SK-N-SH (cell line): Measurements from ENCODE around the gene ARL5A. TPM values are rescaled to one million over a fixed set of nuclear protein-coding genes. Genes with fewer than 3 reads are reported as not detected.

Experiments
- CTCF ChIA-PET: fragments of 300-600, 350-600 bp; formaldehyde crosslinking; extraction: SDS; loops from one replicate; lab custom pipeline; 2021; lab: Yijun Ruan, JAX
- POLR2A ChIA-PET: fragments of 350-600 bp; sonication (Branson Sonifier 250); formaldehyde crosslinking; extraction: SDS; loops from one replicate; lab custom pipeline; 2020; ENCODE audit warnings: antibody characterized with exemption, inconsistent platforms; lab: Yijun Ruan, JAX
- DNase-seq: peaks from one replicate; pipeline ENCODE4 v3.0.0; 2012
- H2AFZ ChIP-seq: fragments of 200-600 bp; sonication (generic); 2 replicates; pipeline ENCODE4 v1.8.1; 2016; ENCODE audit warnings: antibody characterized with exemption, mild to moderate bottlenecking, low read depth
- H3F3A ChIP-seq: fragments of 200-600 bp; sonication (generic); replicated peaks from 2 replicates; pipeline ENCODE3; 2016; ENCODE audit warnings: antibody characterized with exemption, mild to moderate bottlenecking; ENCODE audit not compliant: insufficient read depth
- H3K27ac ChIP-seq, 2 experiments: fragments of 200-500 bp in 1 of 2; fragments of 200-600 bp in 1 of 2; sonication (Bioruptor generic) in 1 of 2; sonication (generic), shearing (Covaris generic) in 1 of 2; 2 replicates each; pipeline versions ENCODE4 v1.5.1 to v1.6.1; 2014 to 2016; ENCODE audit warnings: low read depth in 2 of 2, inconsistent platforms in 1 of 2, low read length in 1 of 2, mild to moderate bottlenecking in 1 of 2, mixed read lengths in 1 of 2
- H3K27me3 ChIP-seq: fragments of 200-600 bp; sonication (generic), shearing (Covaris generic); 2 replicates; pipeline ENCODE4 v1.6.1; 2016; ENCODE audit warnings: mixed run types; ENCODE audit not compliant: insufficient read depth
- H3K36me3 ChIP-seq, 2 experiments: fragments of 200-500 bp in 1 of 2; fragments of 200-600 bp in 1 of 2; sonication (Bioruptor generic) in 1 of 2; sonication (generic) in 1 of 2; replicated peaks in 1 of 2; 2 replicates each; pipeline versions ENCODE3 to v1.5.1; 2014 to 2016; ENCODE audit warnings: low read length in 1 of 2, mild to moderate bottlenecking in 1 of 2; ENCODE audit not compliant: insufficient read depth in 2 of 2, control insufficient read depth in 1 of 2
- H3K4me1 ChIP-seq, 2 experiments: fragments of 200-500 bp in 1 of 2; fragments of 200-600 bp in 1 of 2; sonication (Bioruptor generic) in 1 of 2; sonication (generic), shearing (Covaris generic) in 1 of 2; 2 replicates each; pipeline versions ENCODE4 v1.5.1 to v1.6.1; 2014 to 2016; ENCODE audit warnings: low read depth in 1 of 2, low read length in 1 of 2, mixed run types in 1 of 2; ENCODE audit not compliant: insufficient read depth in 2 of 2, control insufficient read depth in 1 of 2
- H3K4me2 ChIP-seq: fragments of 200-600 bp; sonication (generic), shearing (Covaris generic); 2 replicates; pipeline ENCODE4 v1.6.1; 2017; ENCODE audit warnings: mixed run types
- H3K4me3 ChIP-seq, 2 experiments: fragments of 200-500 bp in 1 of 2; fragments of 200-600 bp in 1 of 2; sonication (Bioruptor generic) in 1 of 2; sonication (generic), shearing (Covaris generic) in 1 of 2; 2 replicates each; pipeline versions ENCODE4 v1.5.1 to v1.8.1; 2014 to 2016; ENCODE audit warnings: low read depth in 2 of 2, inconsistent platforms in 1 of 2, low read length in 1 of 2, mild to moderate bottlenecking in 1 of 2, mixed read lengths in 1 of 2, moderate library complexity in 1 of 2
- H3K79me2 ChIP-seq: fragments of 200-600 bp; sonication (generic); 2 replicates; pipeline ENCODE4 v1.8.1; 2017; ENCODE audit warnings: mild to moderate bottlenecking; ENCODE audit not compliant: insufficient read depth
- H3K9ac ChIP-seq: fragments of 200-600 bp; sonication (generic); 2 replicates; pipeline ENCODE4 v1.6.1; 2017; ENCODE audit warnings: mixed run types
- H3K9me2 ChIP-seq: fragments of 200-600 bp; sonication (generic); 2 replicates; pipeline ENCODE4 v1.6.1; 2017; ENCODE audit warnings: mixed run types
- H3K9me3 ChIP-seq: fragments of 200-600 bp; sonication (generic); 2 replicates; pipeline ENCODE4 v1.6.1; 2017; ENCODE audit warnings: mixed run types, mild to moderate bottlenecking, moderate library complexity
- H4K20me1 ChIP-seq: fragments of 200-600 bp; sonication (generic); 2 replicates; pipeline ENCODE4 v1.6.1; 2017; ENCODE audit warnings: mild to moderate bottlenecking, mixed run types; ENCODE audit not compliant: insufficient read depth
- CHD2 ChIP-seq: fragments of 150-350 bp; IDR thresholded peaks from 2 replicates; pipeline ENCODE4 v1.6.1; 2018; ENCODE audit warnings: low read length; ENCODE audit not compliant: partially characterized antibody
- EP300 ChIP-seq, 2 experiments: IDR thresholded peaks; 2 replicates each; pipeline versions ENCODE4 v1.4.0 to v1.6.1; 2012; ENCODE audit warnings: borderline replicate concordance in 1 of 2, low read depth in 1 of 2, low read length in 1 of 2
- FOSL2 ChIP-seq: IDR thresholded peaks from 2 replicates; pipeline ENCODE4 v1.4.0; 2012; ENCODE audit warnings: low read depth, mild to moderate bottlenecking, moderate library complexity, borderline replicate concordance
- FOXJ3 ChIP-seq: sonication (generic); formaldehyde crosslinking; IDR thresholded peaks from 2 replicates; pipeline ENCODE4 v1.5.1; 2020; ENCODE audit warnings: mild to moderate bottlenecking, missing genetic modification reagents
- MEF2A ChIP-seq: IDR thresholded peaks from 2 replicates; pipeline ENCODE4 v1.4.0; 2012; ENCODE audit warnings: low read depth, borderline replicate concordance
- MXI1 ChIP-seq: IDR thresholded peaks from 2 replicates; pipeline ENCODE4 v1.6.1; 2012; ENCODE audit warnings: mild to moderate bottlenecking, low read depth, low read length, improper control_type of control experiment
- PBX3 ChIP-seq: IDR thresholded peaks from 2 replicates; pipeline ENCODE4; 2012
- POLR2AphosphoS5 ChIP-seq: IDR thresholded peaks from 2 replicates; pipeline ENCODE4 v1.6.1; 2012; ENCODE audit warnings: low read depth, low read length
- RCOR1 ChIP-seq: fragments of 150-350 bp; IDR thresholded peaks from 2 replicates; pipeline ENCODE4 v1.6.1; 2017; ENCODE audit warnings: antibody characterized with exemption, low read length
- REST ChIP-seq: IDR thresholded peaks from 2 replicates; pipeline ENCODE4 v1.6.1; 2012; ENCODE audit warnings: mild to moderate bottlenecking, low read depth, low read length, moderate library complexity
- RFX5 ChIP-seq: IDR thresholded peaks from 2 replicates; pipeline ENCODE4 v1.6.1; 2012; ENCODE audit warnings: mild to moderate bottlenecking, improper control_type of control experiment, low read length
- RXRA ChIP-seq: IDR thresholded peaks from 2 replicates; pipeline ENCODE4 v1.4.0; 2012; ENCODE audit warnings: low read depth, mild to moderate bottlenecking, borderline replicate concordance
- SIN3A ChIP-seq: IDR thresholded peaks from 2 replicates; pipeline ENCODE4 v1.6.1; 2012; ENCODE audit warnings: low read depth, mild to moderate bottlenecking, low read length, moderate library complexity, borderline replicate concordance
- TCF12 ChIP-seq: IDR thresholded peaks from 2 replicates; pipeline ENCODE4 v1.4.0; 2012
- USF1 ChIP-seq: IDR thresholded peaks from 2 replicates; pipeline ENCODE4 v1.4.0; 2012; ENCODE audit warnings: low read depth, borderline replicate concordance
- YY1 ChIP-seq: IDR thresholded peaks from 2 replicates; pipeline ENCODE4 v1.4.0; 2012; ENCODE audit warnings: low read depth, mild to moderate bottlenecking
- ZBTB33 ChIP-seq: IDR thresholded peaks from 2 replicates; pipeline ENCODE4 v1.4.0; 2012; ENCODE audit warnings: low read depth, borderline replicate concordance
- WGBS: methylation state at CpG from one replicate; pipeline ENCODE4 v1.1.6; 2017; ENCODE audit warnings: low lambda C conversion rate; 5-methylcytosine and 5-hydroxymethylcytosine counted together
- polyA plus RNA-seq, 3 experiments: library from polyadenylated mRNA; depleted of rRNA; stranded (reverse); fragments of >200 nt; gene quantifications; 2 replicates each; pipeline ENCODE4 v1.2.3, GENCODE V29; 2012

Gene ARL5A
- polyA plus RNA-seq, 1 of the 3 experiments (the other 2 are of a cell fraction): 8.2 TPM

- H3K27ac ChIP-seq: no peak overlapping the region
- H4K20me1 ChIP-seq: no peaks in the 10 kb centered on the region
- peaks cover 0 to 15% of the 10 kb centered on the region in 2 experiments; a peak in 2 of 4 replicates for H3K4me1 ChIP-seq
- no peaks in the 10 kb centered on the region for H3K9me2 ChIP-seq
- no peak for DNase-seq
- no peaks in the 10 kb centered on the region for H3K36me3 ChIP-seq
- no peaks in the 10 kb centered on the region for H3F3A ChIP-seq
- H3K4me2 ChIP-seq: no peak overlapping the region
- no peak for TF ChIP-seq TCF12
- H2AFZ ChIP-seq: no peak overlapping the region
- CTCF ChIA-PET: interaction anchor here (1.0 to 1.3 kb wide), 2 partner anchors 182 to 260 kb away, joined by 3 to 4 read pairs; no protein-coding TSS in a partner anchor
- H3K4me3 ChIP-seq: no peak overlapping the region
- 94% methylated on average over 10 of the region's 10 CpGs for WGBS
- H3K9me3 ChIP-seq: no peaks in the 10 kb centered on the region
- POLR2A ChIA-PET: no interaction called here
- H3K79me2 ChIP-seq: no peaks in the 10 kb centered on the region
- no peaks in the 10 kb centered on the region for H3K27me3 ChIP-seq
- no peak overlapping the region for H3K9ac ChIP-seq
These were observed 62.3 kb downstream of the ARL5A start for GRCh38 chr2:151765760-151766410.

- H2AFZ ChIP-seq: no peak overlapping the region
- peak overlapping the region in 1 of 2 experiments; percentile 75; a peak in 2 of 4 replicates for H3K27ac ChIP-seq
- H3K27me3 ChIP-seq: no peaks in the 10 kb centered on the region
- no peak overlapping the region for H3K4me2 ChIP-seq
- no peaks in the 10 kb centered on the region for H4K20me1 ChIP-seq
- H3K4me3 ChIP-seq: no peak overlapping the region
- no peaks in the 10 kb centered on the region for H3K36me3 ChIP-seq
- no peaks in the 10 kb centered on the region for H3F3A ChIP-seq
- WGBS: 32% methylated on average over 3 of the region's 3 CpGs
- H3K9me3 ChIP-seq: no peaks in the 10 kb centered on the region
- H3K9ac ChIP-seq: no peak overlapping the region
- ChIA-PET CTCF (no interaction called here), POLR2A (no interaction called here)
- TF ChIP-seq RXRA (no peak), SIN3A (no peak), TCF12 (peak; percentile 75), FOXJ3 (no peak), USF1 (no peak), POLR2AphosphoS5 (no peak), RFX5 (no peak), ZBTB33 (no peak), YY1 (no peak), EP300 (IDR thresholded peaks at IDR 0.05; ENCODE audit: borderline replicate concordance in 1 of 2, low read depth in 1 of 2, low read length in 1 of 2) (peak in 1 of 2 experiments; percentile 43; a peak in 1 of 4 replicates), REST (no peak), FOSL2 (no peak), PBX3 (0 out of 2 replicates have a peak, but pooled peaks have one; percentile 11), MXI1 (no peak), CHD2 (no peak), MEF2A (no peak), RCOR1 (no peak)
- DNase-seq: peak; percentile 52
- no peaks in the 10 kb centered on the region for H3K9me2 ChIP-seq
- peaks cover 0 to 19% of the 10 kb centered on the region in 2 experiments; a peak in 2 of 4 replicates for H3K4me1 ChIP-seq
- H3K79me2 ChIP-seq: no peaks in the 10 kb centered on the region
These were observed 65.5 kb downstream of the ARL5A start for GRCh38 chr2:151762694-151763093.
